ENCODE results near the gene APAF1.

APAF1 gene

GRCh38 chr12:98724384-98725155, 79.5 kb downstream of the APAF1 start:
- Histone ChIP-seq H3K9me3 (ENCODE audit: control insufficient read depth, low read length) (no peaks in the 10 kb centered on the region), H3K4me3 (ENCODE audit: insufficient read depth, low read depth, low read length) (no peak overlapping the region), H3K27me3 (ENCODE audit: control insufficient read depth, insufficient read depth, low read length, poor library complexity, severe bottlenecking) (no peaks in the 10 kb centered on the region), H3K36me3 (ENCODE audit: control insufficient read depth, insufficient read depth, low read length) (peaks cover 12% of the 10 kb centered on the region), H3K4me1 (ENCODE audit: control insufficient read depth, insufficient read depth, low read length) (no peaks in the 10 kb centered on the region), H3K27ac (ENCODE audit: insufficient read depth, low read depth, low read length, poor library complexity, severe bottlenecking) (no peak overlapping the region)
- WGBS, 2 experiments: 90 to 94% methylated on average over 4 to 5 of the region's 5 CpGs

- Histone ChIP-seq H3K9me3 (ENCODE audit: control insufficient read depth, low read length) (no peaks in the 10 kb centered on the region), H3K36me3 (ENCODE audit: control insufficient read depth, insufficient read depth, low read length) (peaks cover 12% of the 10 kb centered on the region), H3K27ac (ENCODE audit: insufficient read depth, low read depth, low read length, poor library complexity, severe bottlenecking) (no peak overlapping the region), H3K4me1 (ENCODE audit: control insufficient read depth, insufficient read depth, low read length) (no peaks in the 10 kb centered on the region), H3K27me3 (ENCODE audit: control insufficient read depth, insufficient read depth, low read length, poor library complexity, severe bottlenecking) (no peaks in the 10 kb centered on the region), H3K4me3 (ENCODE audit: insufficient read depth, low read depth, low read length) (no peak overlapping the region)
- WGBS, 2 experiments: 53 to 64% methylated on average over 5 of the region's 5 CpGs
Measured at GRCh38 chr12:98725476-98726247, 80.6 kb downstream of the APAF1 start.

GRCh38 chr12:98727196-98727595, 82.1 kb downstream of the APAF1 start:
- 91 to 92% methylated on average over 5 of the region's 5 CpGs for WGBS, 2 experiments
- H3K9me3 ChIP-seq (ENCODE audit: control insufficient read depth, low read length): no peaks in the 10 kb centered on the region
- H3K4me3 ChIP-seq (ENCODE audit: insufficient read depth, low read depth, low read length): no peak overlapping the region

GRCh38 chr12:98730412-98730811, 85.3 kb downstream of the APAF1 start:
- Histone ChIP-seq H3K4me3 (ENCODE audit: insufficient read depth, low read depth, low read length) (no peak overlapping the region), H3K27ac (ENCODE audit: insufficient read depth, low read depth, low read length, poor library complexity, severe bottlenecking) (no peak overlapping the region), H3K27me3 (ENCODE audit: control insufficient read depth, insufficient read depth, low read length, poor library complexity, severe bottlenecking) (no peaks in the 10 kb centered on the region), H3K36me3 (ENCODE audit: control insufficient read depth, insufficient read depth, low read length) (peaks cover 10% of the 10 kb centered on the region), H3K4me1 (ENCODE audit: control insufficient read depth, insufficient read depth, low read length) (no peaks in the 10 kb centered on the region), H3K9me3 (ENCODE audit: control insufficient read depth, low read length) (no peaks in the 10 kb centered on the region)

More at GRCh38 chr12:98727196-98727595, 82.1 kb downstream of the APAF1 start:
- Histone ChIP-seq H3K27ac (ENCODE audit: insufficient read depth, low read depth, low read length, poor library complexity, severe bottlenecking) (no peak overlapping the region), H3K36me3 (ENCODE audit: control insufficient read depth, insufficient read depth, low read length) (peaks cover 12% of the 10 kb centered on the region), H3K27me3 (ENCODE audit: control insufficient read depth, insufficient read depth, low read length, poor library complexity, severe bottlenecking) (no peaks in the 10 kb centered on the region), H3K4me1 (ENCODE audit: control insufficient read depth, insufficient read depth, low read length) (no peaks in the 10 kb centered on the region)

- Histone ChIP-seq H3K4me1 (ENCODE audit: control insufficient read depth, insufficient read depth, low read length) (no peaks in the 10 kb centered on the region), H3K4me3 (ENCODE audit: insufficient read depth, low read depth, low read length) (no peak overlapping the region), H3K27ac (ENCODE audit: insufficient read depth, low read depth, low read length, poor library complexity, severe bottlenecking) (no peak overlapping the region), H3K27me3 (ENCODE audit: control insufficient read depth, insufficient read depth, low read length, poor library complexity, severe bottlenecking) (no peaks in the 10 kb centered on the region), H3K9me3 (ENCODE audit: control insufficient read depth, low read length) (no peaks in the 10 kb centered on the region), H3K36me3 (ENCODE audit: control insufficient read depth, insufficient read depth, low read length) (peaks cover 5% of the 10 kb centered on the region)
Measured at GRCh38 chr12:98733667-98734350, 88.7 kb downstream of the APAF1 start.

- Histone ChIP-seq H3K36me3 (ENCODE audit: control insufficient read depth, insufficient read depth, low read length) (peaks cover 4% of the 10 kb centered on the region), H3K27ac (ENCODE audit: insufficient read depth, low read depth, low read length, poor library complexity, severe bottlenecking) (no peak overlapping the region), H3K4me1 (ENCODE audit: control insufficient read depth, insufficient read depth, low read length) (no peaks in the 10 kb centered on the region), H3K4me3 (ENCODE audit: insufficient read depth, low read depth, low read length) (no peak overlapping the region), H3K9me3 (ENCODE audit: control insufficient read depth, low read length) (no peaks in the 10 kb centered on the region), H3K27me3 (ENCODE audit: control insufficient read depth, insufficient read depth, low read length, poor library complexity, severe bottlenecking) (no peaks in the 10 kb centered on the region)
- WGBS, 2 experiments: 92 to 94% methylated on average over 6 of the region's 6 CpGs
Measured at GRCh38 chr12:98735821-98736220, 90.7 kb downstream of the APAF1 start.

- 87 to 92% methylated on average over 9 to 10 of the region's 10 CpGs for WGBS, 2 experiments
- peaks cover 4% of the 10 kb centered on the region for H3K36me3 ChIP-seq (ENCODE audit: control insufficient read depth, insufficient read depth, low read length)
- H3K9me3 ChIP-seq (ENCODE audit: control insufficient read depth, low read length): no peaks in the 10 kb centered on the region
- H3K27me3 ChIP-seq (ENCODE audit: control insufficient read depth, insufficient read depth, low read length, poor library complexity, severe bottlenecking): no peaks in the 10 kb centered on the region
- H3K4me1 ChIP-seq (ENCODE audit: control insufficient read depth, insufficient read depth, low read length): peaks cover 5% of the 10 kb centered on the region
- no peak overlapping the region for H3K27ac ChIP-seq (ENCODE audit: insufficient read depth, low read depth, low read length, poor library complexity, severe bottlenecking)
- H3K4me3 ChIP-seq (ENCODE audit: insufficient read depth, low read depth, low read length): no peak overlapping the region
Measured at GRCh38 chr12:98736352-98737321, 91.5 kb downstream of the APAF1 start.

GRCh38 chr12:98737322-98737712, 92.2 kb downstream of the APAF1 start:
- no peak overlapping the region for H3K27ac ChIP-seq (ENCODE audit: insufficient read depth, low read depth, low read length, poor library complexity, severe bottlenecking)
- peaks cover 11% of the 10 kb centered on the region for H3K4me1 ChIP-seq (ENCODE audit: control insufficient read depth, insufficient read depth, low read length)
- no peaks in the 10 kb centered on the region for H3K27me3 ChIP-seq (ENCODE audit: control insufficient read depth, insufficient read depth, low read length, poor library complexity, severe bottlenecking)
- H3K4me3 ChIP-seq (ENCODE audit: insufficient read depth, low read depth, low read length): no peak overlapping the region
- no peaks in the 10 kb centered on the region for H3K9me3 ChIP-seq (ENCODE audit: control insufficient read depth, low read length)
- peaks cover 4% of the 10 kb centered on the region for H3K36me3 ChIP-seq (ENCODE audit: control insufficient read depth, insufficient read depth, low read length)
- WGBS, 2 experiments: 81 to 92% methylated on average over 4 of the region's 4 CpGs

- no peak overlapping the region for H3K27ac ChIP-seq (ENCODE audit: insufficient read depth, low read depth, low read length, poor library complexity, severe bottlenecking)
- H3K4me3 ChIP-seq (ENCODE audit: insufficient read depth, low read depth, low read length): no peak overlapping the region
- no peaks in the 10 kb centered on the region for H3K9me3 ChIP-seq (ENCODE audit: control insufficient read depth, low read length)
- peaks cover under 1% of the 10 kb centered on the region for H3K36me3 ChIP-seq (ENCODE audit: control insufficient read depth, insufficient read depth, low read length)
- WGBS, 2 experiments: 84 to 88% methylated on average over 3 of the region's 3 CpGs
- H3K4me1 ChIP-seq (ENCODE audit: control insufficient read depth, insufficient read depth, low read length): peaks cover 14% of the 10 kb centered on the region
- H3K27me3 ChIP-seq (ENCODE audit: control insufficient read depth, insufficient read depth, low read length, poor library complexity, severe bottlenecking): no peaks in the 10 kb centered on the region
Measured at GRCh38 chr12:98738002-98738401, 92.9 kb downstream of the APAF1 start.

Data from ectodermal cell (in vitro differentiated cells).